HFF-Myc (cell line): Measurements from ENCODE around the gene HEPACAM2.

Experiments used
- DNase-seq: peaks from one replicate; pipeline ENCODE4 v3.0.0-alpha.2; 2011; ENCODE audit warnings: low read depth; ENCODE audit errors: extremely low read depth
- H3K4me3 ChIP-seq: replicated peaks from 2 replicates; pipeline ENCODE4 v1.5.1; 2011; ENCODE audit warnings: low read depth, mild to moderate bottlenecking, control low read depth, low read length
- TF ChIP-seq, protein P1 (sequence below): IDR thresholded peaks from 2 replicates; pipeline ENCODE4 v1.5.1; 2012; ENCODE audit warnings: mild to moderate bottlenecking, low read depth, low read length, control low read depth; ENCODE audit errors: missing control alignments

The HEPACAM2 gene

DNA sequence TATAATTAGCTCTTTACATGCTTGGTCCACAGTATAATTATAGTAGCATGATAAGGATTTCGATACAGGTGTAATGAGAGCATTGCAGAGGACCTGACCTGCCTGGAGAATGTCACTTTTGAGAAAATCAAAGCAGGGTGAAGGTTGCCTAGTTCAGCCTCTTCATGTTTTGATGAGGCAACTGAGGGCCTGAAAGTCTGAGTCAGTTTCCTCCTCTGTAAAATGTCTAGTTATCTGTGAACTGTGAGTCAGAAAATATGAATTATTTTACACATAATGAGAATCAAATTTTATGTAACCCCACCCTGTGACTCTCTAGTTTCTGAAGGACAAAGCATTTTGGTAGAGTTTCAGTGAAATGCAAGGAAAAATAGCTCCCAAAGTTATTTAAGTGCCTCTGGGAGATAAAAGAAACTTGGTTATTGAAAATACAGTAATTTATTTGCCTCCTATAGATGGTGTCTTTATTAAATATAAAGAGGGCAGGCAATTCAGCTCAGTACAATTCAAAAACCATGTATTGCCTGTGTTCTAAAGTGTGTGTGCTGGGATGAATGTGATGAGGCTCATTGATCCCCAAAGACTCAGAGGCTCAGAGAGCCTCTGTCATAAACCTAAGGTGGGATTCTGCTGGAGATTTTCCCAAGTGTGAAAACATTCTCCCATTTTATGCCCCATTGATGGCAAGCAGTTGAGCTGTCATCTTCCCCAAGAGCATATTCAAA is 40.8 kb downstream of the HEPACAM2 start:
- DNase-seq: no peak
- H3K4me3 ChIP-seq: no peak overlapping the region
- TF ChIP-seq, protein P1, sequence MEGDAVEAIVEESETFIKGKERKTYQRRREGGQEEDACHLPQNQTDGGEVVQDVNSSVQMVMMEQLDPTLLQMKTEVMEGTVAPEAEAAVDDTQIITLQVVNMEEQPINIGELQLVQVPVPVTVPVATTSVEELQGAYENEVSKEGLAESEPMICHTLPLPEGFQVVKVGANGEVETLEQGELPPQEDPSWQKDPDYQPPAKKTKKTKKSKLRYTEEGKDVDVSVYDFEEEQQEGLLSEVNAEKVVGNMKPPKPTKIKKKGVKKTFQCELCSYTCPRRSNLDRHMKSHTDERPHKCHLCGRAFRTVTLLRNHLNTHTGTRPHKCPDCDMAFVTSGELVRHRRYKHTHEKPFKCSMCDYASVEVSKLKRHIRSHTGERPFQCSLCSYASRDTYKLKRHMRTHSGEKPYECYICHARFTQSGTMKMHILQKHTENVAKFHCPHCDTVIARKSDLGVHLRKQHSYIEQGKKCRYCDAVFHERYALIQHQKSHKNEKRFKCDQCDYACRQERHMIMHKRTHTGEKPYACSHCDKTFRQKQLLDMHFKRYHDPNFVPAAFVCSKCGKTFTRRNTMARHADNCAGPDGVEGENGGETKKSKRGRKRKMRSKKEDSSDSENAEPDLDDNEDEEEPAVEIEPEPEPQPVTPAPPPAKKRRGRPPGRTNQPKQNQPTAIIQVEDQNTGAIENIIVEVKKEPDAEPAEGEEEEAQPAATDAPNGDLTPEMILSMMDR: no peak

GRCh38 chr7:93179173-93179572 is 47.1 kb downstream of the HEPACAM2 start:
- no peak overlapping the region for H3K4me3 ChIP-seq
- TF ChIP-seq, protein P1: no peak

GRCh38 chr7:93178213-93178612 is 48.1 kb downstream of the HEPACAM2 start:
- no peak for DNase-seq
- TF ChIP-seq, protein P1: no peak
- no peak overlapping the region for H3K4me3 ChIP-seq

More at GRCh38 chr7:93179173-93179572, 47.1 kb downstream of the HEPACAM2 start:
- DNase-seq: no peak

DNA sequence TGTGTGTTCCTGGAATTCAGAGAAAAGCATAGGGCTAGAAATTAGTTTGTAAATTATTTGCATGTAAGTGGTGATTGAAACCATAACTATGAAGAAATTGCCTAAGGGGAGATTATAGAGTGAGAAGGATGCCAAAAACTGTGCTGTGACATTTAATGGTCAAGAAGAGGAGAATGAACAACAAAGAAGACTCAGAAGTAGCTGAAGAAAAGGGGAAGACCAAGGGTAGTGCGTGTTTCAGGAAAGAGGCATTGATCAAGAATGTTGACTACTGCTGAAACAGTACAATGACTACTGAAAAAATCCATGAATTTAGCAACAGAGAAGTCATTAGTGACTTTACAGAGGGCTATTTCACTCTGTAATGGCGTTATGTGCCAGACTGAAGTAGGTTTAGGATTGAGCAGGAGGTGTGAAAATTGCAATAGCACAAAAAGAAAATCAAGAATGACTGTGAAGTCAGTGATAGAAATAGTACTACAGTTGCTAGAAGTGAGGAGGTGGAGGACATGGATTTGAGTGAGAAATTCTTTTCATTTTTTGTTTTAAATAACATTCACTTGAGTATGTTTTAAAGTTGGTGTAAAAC is 49.2 kb downstream of the HEPACAM2 start:
- TF ChIP-seq, protein P1: no peak
- DNase-seq: no peak
- H3K4me3 ChIP-seq: no peak overlapping the region

DNA sequence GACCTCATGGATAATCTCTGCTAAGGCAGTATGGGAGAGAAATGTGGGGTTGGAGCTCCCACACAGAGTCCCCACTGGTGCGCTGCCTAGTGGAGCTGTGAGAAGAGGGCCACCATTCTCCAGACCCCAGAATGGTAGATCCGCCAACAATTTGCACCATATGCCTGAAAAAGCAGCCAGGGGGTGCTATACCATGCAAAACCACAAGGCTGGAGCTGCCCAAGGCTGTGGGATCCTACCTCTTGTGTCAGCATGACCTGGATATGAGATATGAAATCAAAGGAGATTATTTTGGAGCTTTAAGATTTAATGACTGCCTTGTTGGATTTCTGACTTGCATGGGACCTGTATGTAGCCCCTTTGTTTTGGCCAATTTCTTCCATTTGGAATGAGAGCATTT is 51.0 kb downstream of the HEPACAM2 start:
- H3K4me3 ChIP-seq: no peak overlapping the region
- TF ChIP-seq, protein P1: no peak
- DNase-seq: no peak

DNA sequence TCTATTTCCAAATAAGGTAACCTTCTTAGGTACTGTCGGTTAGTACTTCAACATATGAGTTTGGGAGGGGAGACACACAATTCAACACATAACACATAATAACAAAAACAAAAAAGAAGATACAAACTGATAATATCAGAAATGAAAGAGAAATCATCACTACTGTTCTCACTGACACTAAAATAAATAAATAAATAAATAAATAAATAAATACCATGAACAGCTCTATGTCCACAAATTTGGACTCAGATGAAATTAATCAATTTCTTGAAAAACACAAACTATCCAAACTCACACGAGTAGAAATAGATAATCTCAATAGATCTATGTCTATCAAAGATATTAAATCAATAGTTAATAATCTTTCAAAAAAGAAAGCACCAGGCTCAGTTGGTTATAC is 53.6 kb downstream of the HEPACAM2 start:
- no peak overlapping the region for H3K4me3 ChIP-seq
- DNase-seq: no peak
- TF ChIP-seq, protein P1: no peak
